Naive B cell (primary cell): Measurements from ENCODE around the gene GLIS1. TPM values are rescaled to one million over a fixed set of nuclear protein-coding genes. Genes with fewer than 3 reads are reported as not detected.
A peak's percentile ranks its signal among the peaks of the same experiment; 100 is the strongest.

ENCODE experiments used
- ATAC-seq, 2 donors: fragments of 150-1000 bp; cut with Tn5 transposase; 2 replicates each; pipeline ENCODE4 v1.10.0; 2021; ENCODE audit warnings: low read depth in 2 of 2, mild to moderate bottlenecking in 2 of 2, moderate library complexity in 2 of 2
- DNase-seq: peaks from one replicate; pipeline ENCODE4 v3.0.0; 2022
- H3K27ac Mint-ChIP-seq, 6 donors: one replicate each; pipeline ENCODE4 v1.8.0; 2020 to 2022; ENCODE audit warnings: mild to moderate bottlenecking in 6 of 6, mixed read lengths in 6 of 6, moderate library complexity in 5 of 6, inconsistent platforms in 2 of 6
- H3K27me3 Mint-ChIP-seq, 3 donors: one replicate each; pipeline ENCODE4 v1.8.0; 2021 to 2022; ENCODE audit warnings: mixed read lengths in 3 of 3, mild to moderate bottlenecking in 1 of 3
- H3K36me3 Mint-ChIP-seq, 2 donors: one replicate each; pipeline ENCODE4 v1.8.0; 2020 to 2022; ENCODE audit warnings: mixed read lengths in 2 of 2, inconsistent platforms in 1 of 2, mild to moderate bottlenecking in 1 of 2
- H3K4me1 Mint-ChIP-seq, 3 donors: one replicate each; pipeline ENCODE4 v1.8.0; 2020 to 2022; ENCODE audit warnings: mixed read lengths in 3 of 3, inconsistent platforms in 1 of 3, mild to moderate bottlenecking in 1 of 3, moderate library complexity in 1 of 3
- H3K4me3 Mint-ChIP-seq, 8 donors: one replicate each; pipeline ENCODE4 v1.8.0; 2020 to 2022; ENCODE audit warnings: mild to moderate bottlenecking in 8 of 8, mixed read lengths in 8 of 8, moderate library complexity in 8 of 8, inconsistent platforms in 2 of 8
- H3K9me3 Mint-ChIP-seq, 7 donors: one replicate each; pipeline ENCODE4 v1.8.0; 2020 to 2022; ENCODE audit warnings: mixed read lengths in 7 of 7, mild to moderate bottlenecking in 5 of 7, inconsistent platforms in 2 of 7, moderate library complexity in 1 of 7
- polyA plus RNA-seq, 6 donors: library from polyadenylated mRNA; unstranded; fragments of 300-500 nt; fragmentation: Illumina TruSeq; gene quantifications; one replicate each; pipeline ENCODE4 v1.2.3, GENCODE V29; 2021; ENCODE audit warnings: low read depth in 6 of 6

GLIS1 gene
- polyA plus RNA-seq, 6 donors from 2014 or later = not detected

GRCh38 chr1:53693339-53693738 is 45.6 kb downstream of the GLIS1 start:
- no peak for DNase-seq
- Mint-ChIP-seq H3K4me1 (no peaks in the 10 kb centered on the region), H3K9me3 (no peaks in the 10 kb centered on the region), H3K4me3 (no peak overlapping the region), H3K27ac (peak overlapping the region in 1 of 6 donors; percentile 47), H3K27me3 (peaks cover 3 to 15% (median 10%) of the 10 kb centered on the region in 3 donors), H3K36me3 (no peaks in the 10 kb centered on the region)
- ATAC-seq = no peak

DNA sequence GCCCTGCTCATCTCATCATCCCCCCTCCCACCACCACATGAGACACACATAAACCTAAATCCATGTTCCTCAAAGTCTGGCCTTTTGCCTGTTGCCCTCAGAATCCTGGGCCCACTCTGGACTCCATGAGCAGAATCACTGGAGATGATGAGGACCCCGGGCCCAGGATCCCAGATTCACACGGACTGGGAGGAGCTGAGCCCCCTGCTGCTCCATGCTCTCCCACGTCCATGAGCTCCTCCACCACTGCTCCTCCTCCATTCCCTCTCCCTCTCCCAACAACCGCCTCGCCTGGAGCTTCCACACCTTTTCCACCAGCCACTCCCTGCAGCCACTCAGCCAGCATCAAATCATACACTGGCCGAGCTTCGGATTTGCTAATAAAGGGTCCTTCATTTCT is 47.6 kb downstream of the GLIS1 start:
- no peaks in the 10 kb centered on the region for H3K4me1 Mint-ChIP-seq
- no peak for ATAC-seq
- peaks cover 3 to 21% (median 16%) of the 10 kb centered on the region in 3 donors for H3K27me3 Mint-ChIP-seq
- DNase-seq = no peak
- no peak overlapping the region for H3K27ac Mint-ChIP-seq
- no peaks in the 10 kb centered on the region for H3K36me3 Mint-ChIP-seq
- no peak overlapping the region for H3K4me3 Mint-ChIP-seq
- no peaks in the 10 kb centered on the region for H3K9me3 Mint-ChIP-seq

- Mint-ChIP-seq H3K4me3 (no peak overlapping the region), H3K27ac (no peak overlapping the region), H3K27me3 (peaks cover 3 to 30% (median 25%) of the 10 kb centered on the region in 3 donors), H3K4me1 (peaks cover 0 to 6% (median 0%) of the 10 kb centered on the region in 3 donors), H3K9me3 (no peaks in the 10 kb centered on the region), H3K36me3 (no peaks in the 10 kb centered on the region)
- DNase-seq (no peak), ATAC-seq (no peak)
These were observed 48.6 kb downstream of the GLIS1 start for GRCh38 chr1:53690411-53690810.

- DNase-seq (no peak), ATAC-seq (no peak)
- Mint-ChIP-seq H3K27ac (no peak overlapping the region), H3K36me3 (no peaks in the 10 kb centered on the region), H3K9me3 (no peaks in the 10 kb centered on the region), H3K4me3 (no peak overlapping the region), H3K27me3 (peaks cover 3 to 36% (median 31%) of the 10 kb centered on the region in 3 donors), H3K4me1 (peaks cover 0 to 6% (median 0%) of the 10 kb centered on the region in 3 donors)
These were observed 49.1 kb downstream of the GLIS1 start for GRCh38 chr1:53689736-53690326.

DNA sequence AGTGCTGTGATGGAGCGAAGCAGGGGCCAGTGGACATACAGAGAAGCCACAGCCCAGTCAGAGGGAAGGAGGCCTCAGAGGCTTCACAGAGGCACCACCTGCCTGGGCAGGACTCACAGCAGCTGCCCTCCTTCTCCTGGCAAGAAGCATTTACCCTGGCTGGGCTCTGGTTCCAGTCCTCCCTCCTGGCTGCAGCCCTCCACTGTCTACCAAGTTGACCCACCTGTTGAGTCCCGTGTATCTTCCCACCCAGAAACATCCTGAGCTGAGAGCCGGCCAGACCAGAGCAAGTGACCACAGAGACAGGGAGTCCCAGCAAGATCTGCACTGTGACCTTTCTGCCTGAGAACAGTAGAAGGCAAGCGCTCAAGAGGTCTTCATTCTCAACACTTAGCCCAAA is 49.7 kb downstream of the GLIS1 start:
- H3K4me1 Mint-ChIP-seq = peaks cover 0 to 6% (median 0%) of the 10 kb centered on the region in 3 donors
- H3K27ac Mint-ChIP-seq = no peak overlapping the region
- H3K27me3 Mint-ChIP-seq = peaks cover 3 to 41% (median 36%) of the 10 kb centered on the region in 3 donors
- no peak for DNase-seq
- H3K9me3 Mint-ChIP-seq = no peaks in the 10 kb centered on the region
- ATAC-seq = no peak
- no peaks in the 10 kb centered on the region for H3K36me3 Mint-ChIP-seq
- no peak overlapping the region for H3K4me3 Mint-ChIP-seq

DNA sequence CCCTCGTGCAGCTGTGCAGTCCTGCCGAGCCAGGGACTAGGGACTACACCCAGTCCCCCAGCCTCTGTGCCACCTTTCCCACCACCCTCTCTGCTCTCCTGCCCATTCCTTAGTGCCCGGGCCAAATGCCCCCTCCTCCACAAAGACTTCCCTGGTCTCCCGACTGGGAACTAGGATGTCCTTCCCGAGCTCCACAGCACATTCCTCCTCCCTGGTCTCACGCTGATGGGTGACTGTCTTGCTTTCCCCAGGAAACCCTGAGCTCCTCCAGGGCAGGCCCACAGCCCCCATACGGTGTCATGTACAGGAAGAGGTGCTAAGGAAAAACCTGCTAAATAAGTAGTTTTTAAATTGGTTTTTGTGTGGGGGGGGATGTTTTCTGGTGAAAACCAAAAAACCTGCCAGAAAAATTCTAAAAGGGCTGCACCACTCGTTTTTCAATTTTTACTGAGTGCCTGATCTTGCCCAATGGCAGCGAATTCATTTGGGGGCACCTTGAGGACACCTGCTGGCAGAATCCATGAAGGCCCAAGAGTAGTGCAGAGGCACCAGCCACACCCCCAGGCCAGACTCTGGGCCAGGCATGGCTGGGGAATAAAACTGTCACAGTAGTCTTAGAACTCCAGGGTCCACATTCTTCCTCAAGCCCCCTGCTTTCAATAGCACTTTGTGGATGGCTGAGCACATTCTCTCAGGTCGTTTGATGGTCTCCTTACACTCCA is 50.4 kb downstream of the GLIS1 start:
- peaks cover 0 to 6% (median 0%) of the 10 kb centered on the region in 3 donors for H3K4me1 Mint-ChIP-seq
- no peak for DNase-seq
- H3K27ac Mint-ChIP-seq = peak overlapping the region in 1 of 6 donors; percentile 28

DNA sequence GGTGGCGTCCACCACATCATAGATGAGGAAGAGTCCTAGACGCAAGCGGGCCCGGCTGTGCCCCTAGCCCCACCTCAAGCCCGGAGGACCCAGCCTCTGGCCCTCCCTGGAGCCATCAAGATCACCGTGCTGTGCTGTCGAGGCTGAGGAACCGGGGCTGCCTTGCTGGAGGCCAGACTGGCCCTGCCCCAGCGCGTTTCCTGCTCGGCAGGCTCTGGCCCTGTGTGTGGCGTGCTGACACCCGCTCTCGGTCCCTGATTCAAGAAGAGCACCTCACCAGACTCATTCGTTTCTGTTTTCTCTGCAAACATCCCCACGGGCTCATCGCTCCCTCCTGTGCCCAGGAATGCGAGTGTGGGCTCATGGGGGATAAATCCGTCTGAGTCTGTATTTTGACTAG is 51.1 kb downstream of the GLIS1 start:
- Mint-ChIP-seq H3K4me1 (peaks cover 0 to 6% (median 1%) of the 10 kb centered on the region in 3 donors), H3K36me3 (no peaks in the 10 kb centered on the region), H3K27me3 (peaks cover 7 to 41% (median 37%) of the 10 kb centered on the region in 3 donors), H3K4me3 (no peak overlapping the region), H3K27ac (no peak overlapping the region), H3K9me3 (no peaks in the 10 kb centered on the region)
- DNase-seq (no peak), ATAC-seq (no peak)

More for the DNA sequence above, 50.4 kb downstream of the GLIS1 start:
- no peaks in the 10 kb centered on the region for H3K9me3 Mint-ChIP-seq
- no peaks in the 10 kb centered on the region for H3K36me3 Mint-ChIP-seq
- no peak for ATAC-seq
- peak overlapping the region in 1 of 8 donors; percentile 2 for H3K4me3 Mint-ChIP-seq
- H3K27me3 Mint-ChIP-seq = peaks cover 5 to 41% (median 36%) of the 10 kb centered on the region in 3 donors

GRCh38 chr1:53687426-53687825 is 51.5 kb downstream of the GLIS1 start:
- Mint-ChIP-seq H3K36me3 (no peaks in the 10 kb centered on the region), H3K27me3 (peaks cover 7 to 42% (median 40%) of the 10 kb centered on the region in 3 donors), H3K27ac (no peak overlapping the region), H3K4me3 (no peak overlapping the region), H3K4me1 (peaks cover under 1 to 6% (median 6%) of the 10 kb centered on the region in 3 donors), H3K9me3 (no peaks in the 10 kb centered on the region)
- no peak for ATAC-seq
- DNase-seq = no peak

- H3K9me3 Mint-ChIP-seq = no peaks in the 10 kb centered on the region
- DNase-seq (no peak), ATAC-seq (no peak)
- peaks cover 6 to 11% (median 9%) of the 10 kb centered on the region in 3 donors for H3K4me1 Mint-ChIP-seq
- no peaks in the 10 kb centered on the region for H3K36me3 Mint-ChIP-seq
- no peak overlapping the region for H3K27ac Mint-ChIP-seq
- H3K27me3 Mint-ChIP-seq = peaks cover 4 to 47% (median 35%) of the 10 kb centered on the region in 3 donors
- no peak overlapping the region for H3K4me3 Mint-ChIP-seq
These were observed 52.0 kb downstream of the GLIS1 start for GRCh38 chr1:53686965-53687267.

- peaks cover 9 to 14% (median 12%) of the 10 kb centered on the region in 3 donors for H3K4me1 Mint-ChIP-seq
- DNase-seq (no peak), ATAC-seq (no peak)
- peaks cover 4 to 48% (median 29%) of the 10 kb centered on the region in 3 donors for H3K27me3 Mint-ChIP-seq
- H3K36me3 Mint-ChIP-seq = no peaks in the 10 kb centered on the region
- no peak overlapping the region for H3K4me3 Mint-ChIP-seq
- H3K9me3 Mint-ChIP-seq = no peaks in the 10 kb centered on the region
- no peak overlapping the region for H3K27ac Mint-ChIP-seq
These were observed 52.6 kb downstream of the GLIS1 start for GRCh38 chr1:53686091-53686964.

DNA sequence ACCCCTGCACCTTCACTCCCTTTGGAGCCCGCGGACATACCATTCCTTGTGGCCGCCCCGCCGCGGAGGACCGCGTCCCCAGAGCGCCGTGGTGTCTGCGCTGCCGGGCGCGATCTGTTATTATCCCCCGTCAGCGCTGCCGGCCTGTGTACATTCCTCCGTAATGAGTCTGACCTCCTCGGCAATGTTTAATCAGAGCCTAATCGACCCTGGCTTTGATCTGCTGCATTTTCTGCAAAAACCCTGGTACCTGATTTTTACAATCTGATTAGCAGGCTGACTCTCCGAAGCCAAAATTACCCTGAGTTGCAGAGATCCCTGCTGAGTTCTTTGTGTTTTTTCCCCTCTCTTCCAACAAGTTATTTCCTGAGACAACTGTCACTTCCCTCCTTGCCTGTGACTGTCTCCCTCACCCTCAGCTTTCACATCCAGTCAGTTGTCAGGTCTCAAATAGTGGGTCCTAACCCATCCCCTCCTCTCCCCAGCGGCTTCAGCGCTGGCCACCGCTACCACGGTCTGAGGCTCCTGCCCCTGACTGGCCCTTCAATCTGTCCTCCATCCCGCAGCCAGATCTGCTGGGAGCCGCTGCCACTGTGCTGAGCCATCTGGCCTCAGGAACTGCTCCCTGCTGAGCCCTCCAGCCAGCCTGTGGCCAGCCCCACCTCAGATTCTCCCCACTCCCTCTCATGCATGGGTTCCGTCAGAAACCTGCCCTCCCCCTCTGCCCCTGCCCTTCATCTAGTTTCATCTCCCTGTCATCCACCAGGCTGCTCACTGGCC is 53.5 kb downstream of the GLIS1 start:
- H3K4me1 Mint-ChIP-seq = peaks cover 9 to 14% (median 12%) of the 10 kb centered on the region in 3 donors
- no peak for DNase-seq
- H3K27me3 Mint-ChIP-seq = peaks cover 6 to 48% (median 27%) of the 10 kb centered on the region in 3 donors
- H3K36me3 Mint-ChIP-seq = no peaks in the 10 kb centered on the region
- H3K27ac Mint-ChIP-seq = no peak overlapping the region
- no peak for ATAC-seq
- no peaks in the 10 kb centered on the region for H3K9me3 Mint-ChIP-seq
- no peak overlapping the region for H3K4me3 Mint-ChIP-seq

DNA sequence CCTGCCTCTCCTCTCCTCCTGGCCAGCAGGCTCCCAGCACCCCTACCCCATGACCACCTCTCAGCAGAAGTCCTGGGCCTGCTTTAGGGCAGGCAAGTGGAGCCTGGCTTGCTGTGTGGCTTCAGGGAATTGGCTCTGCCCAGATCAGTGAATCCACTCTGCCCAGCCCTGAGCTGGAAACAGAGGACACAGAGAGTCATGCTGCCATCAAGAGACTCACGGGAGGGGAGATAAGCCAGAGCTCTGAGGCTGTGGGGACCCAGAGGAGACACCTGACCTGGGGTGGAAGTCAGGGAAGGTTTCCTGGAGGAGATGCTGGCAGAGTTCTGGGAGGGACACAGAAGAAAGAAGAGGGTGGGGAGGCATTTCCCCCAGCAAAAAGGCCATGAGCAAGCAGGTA is 54.2 kb downstream of the GLIS1 start:
- ATAC-seq = no peak
- DNase-seq = no peak
- Mint-ChIP-seq H3K4me3 (peak overlapping the region in 1 of 8 donors; percentile 29), H3K9me3 (no peaks in the 10 kb centered on the region), H3K36me3 (no peaks in the 10 kb centered on the region), H3K4me1 (peaks cover 9 to 14% (median 12%) of the 10 kb centered on the region in 3 donors), H3K27me3 (peaks cover 9 to 45% (median 27%) of the 10 kb centered on the region in 3 donors), H3K27ac (no peak overlapping the region)
